ENCODE measurements around the gene LTBP1.

The LTBP1 gene

GRCh38 chr2:33216508-33217182 lies 269.9 kb downstream of the LTBP1 start:
- H3K27ac ChIP-seq, result peak overlapping the region; percentile 53
- CTCF ChIA-PET, result interaction anchor here (0.5 kb wide), 1 partner anchor 1368 kb away, joined by 4 read pairs; no protein-coding TSS in a partner anchor
- POLR2A ChIA-PET (ENCODE audit: low non-redundant PET), result no interaction called here
- no peak for DNase-seq (ENCODE audit: low spot score)
- no peak for TF ChIP-seq CTCF (conservative IDR thresholded peaks at IDR 0.05; ENCODE audit: low read depth)

- TF ChIP-seq CTCF (conservative IDR thresholded peaks at IDR 0.05; ENCODE audit: low read depth), result no peak
- ChIA-PET POLR2A (ENCODE audit: low non-redundant PET) (no interaction called here), CTCF (interaction anchor here (0.5 kb wide), 1 partner anchor 1367 kb away, joined by 4 read pairs; no protein-coding TSS in a partner anchor)
- DNase-seq (ENCODE audit: low spot score), result no peak
- no peak overlapping the region for H3K27ac ChIP-seq
These were observed 270.7 kb downstream of the LTBP1 start for GRCh38 chr2:33217406-33217805.

GRCh38 chr2:33219114-33219513 lies 272.4 kb downstream of the LTBP1 start:
- CTCF ChIA-PET, result no interaction called here

GRCh38 chr2:33219850-33220275 lies 273.1 kb downstream of the LTBP1 start:
- CTCF ChIA-PET, result no interaction called here
- POLR2A ChIA-PET (ENCODE audit: low non-redundant PET), result no interaction called here
- TF ChIP-seq CTCF (conservative IDR thresholded peaks at IDR 0.05; ENCODE audit: low read depth), result no peak
- H3K27ac ChIP-seq, result no peak overlapping the region
- no peak for DNase-seq (ENCODE audit: low spot score)

More at GRCh38 chr2:33219114-33219513, 272.4 kb downstream of the LTBP1 start:
- no peak for DNase-seq (ENCODE audit: low spot score)
- TF ChIP-seq CTCF (conservative IDR thresholded peaks at IDR 0.05; ENCODE audit: low read depth), result no peak
- no peak overlapping the region for H3K27ac ChIP-seq
- POLR2A ChIA-PET (ENCODE audit: low non-redundant PET), result no interaction called here

- no peak for TF ChIP-seq CTCF (conservative IDR thresholded peaks at IDR 0.05; ENCODE audit: low read depth)
- ChIA-PET POLR2A (ENCODE audit: low non-redundant PET) (no interaction called here), CTCF (no interaction called here)
- no peak for DNase-seq (ENCODE audit: low spot score)
- H3K27ac ChIP-seq, result no peak overlapping the region
These were observed 273.8 kb downstream of the LTBP1 start for GRCh38 chr2:33220533-33220932.

- no peak for TF ChIP-seq CTCF (conservative IDR thresholded peaks at IDR 0.05; ENCODE audit: low read depth)
- ChIA-PET CTCF (no interaction called here), POLR2A (ENCODE audit: low non-redundant PET) (no interaction called here)
- no peak for DNase-seq (ENCODE audit: low spot score)
- no peak overlapping the region for H3K27ac ChIP-seq
These were observed 274.5 kb downstream of the LTBP1 start for GRCh38 chr2:33221046-33221784.

Data from RWPE1 (cell line).